H1 (cell line): Measurements from ENCODE around the gene MBNL2. TPM values are rescaled to one million over a fixed set of nuclear protein-coding genes. Genes with fewer than 3 reads are reported as not detected.

Experiments
- CTCF ChIA-PET: fragments of 300-600 bp; sonication (Branson Sonifier 250); formaldehyde crosslinking; loops from one replicate; lab custom pipeline; 2021; ENCODE audit not compliant: partially characterized antibody; lab: Charles Lee
- POLR2A ChIA-PET: fragments of 300-600 bp; sonication (Branson Sonifier 250); formaldehyde crosslinking; loops from one replicate; lab custom pipeline; 2021; ENCODE audit warnings: inconsistent platforms; ENCODE audit not compliant: partially characterized antibody; lab: Charles Lee
- DNase-seq, 2 experiments: peaks; one replicate each; pipeline versions ENCODE4 v3.0.0 to v3.0.0-alpha.2; 2010 to 2022; ENCODE audit warnings: low spot score in 2 of 2, low read depth in 1 of 2, mixed read lengths in 1 of 2
- FAIRE-seq: peaks from 2 replicates; lab custom pipeline; 2011; peaks lifted over from hg19 to GRCh38; lab: Jason Lieb, UNC
- H2AFZ ChIP-seq: 2 replicates; pipeline ENCODE4 v1.8.1; 2012; ENCODE audit warnings: low read length, inconsistent platforms
- H2AK5ac ChIP-seq: 2 replicates; pipeline ENCODE4 v1.6.1; 2013; ENCODE audit warnings: low read depth, low read length
- H2BK120ac ChIP-seq: replicated peaks from 2 replicates; pipeline ENCODE3; 2013; ENCODE audit warnings: low read depth, low read length, inconsistent platforms
- H2BK12ac ChIP-seq: 2 replicates; pipeline ENCODE4 v1.6.1; 2013; ENCODE audit warnings: low read depth, low read length
- H2BK15ac ChIP-seq: 2 replicates; pipeline ENCODE4 v1.6.1; 2013; ENCODE audit warnings: low read length
- H2BK20ac ChIP-seq: 2 replicates; pipeline ENCODE4 v1.6.1; 2013; ENCODE audit warnings: low read length
- H2BK5ac ChIP-seq: 2 replicates; pipeline ENCODE4 v1.6.1; 2013; ENCODE audit warnings: low read depth, low read length
- H3K14ac ChIP-seq: 2 replicates; pipeline ENCODE4 v1.6.1; 2013; ENCODE audit warnings: inconsistent platforms; ENCODE audit not compliant: insufficient read length
- H3K18ac ChIP-seq: 2 replicates; pipeline ENCODE4 v1.6.1; 2013; ENCODE audit warnings: low read length; ENCODE audit errors: extremely low read depth
- H3K23ac ChIP-seq: 2 replicates; pipeline ENCODE4 v1.6.1; 2013; ENCODE audit warnings: inconsistent platforms; ENCODE audit not compliant: insufficient read length
- H3K23me2 ChIP-seq: 2 replicates; pipeline ENCODE4 v1.6.1; 2013; ENCODE audit warnings: low read depth, low read length
- H3K27ac ChIP-seq: 2 replicates; pipeline ENCODE4 v1.6.1; 2011; ENCODE audit warnings: low read depth, low read length, inconsistent platforms
- H3K27me3 ChIP-seq, 4 experiments: replicated peaks in 1 of 4; 1 replicate in 1 of 4; 2 replicates in 3 of 4; pipeline versions ENCODE4 v1.6.1 to v1.8.1; 2011 to 2013; ENCODE audit warnings: low read length in 3 of 4, mild to moderate bottlenecking in 3 of 4, inconsistent platforms in 2 of 4, mixed read lengths in 2 of 4, moderate library complexity in 1 of 4; ENCODE audit not compliant: control insufficient read depth in 3 of 4, insufficient read depth in 3 of 4; ENCODE audit errors: extremely low read depth in 1 of 4
- H3K36me3 ChIP-seq, 4 experiments: 2 replicates each; pipeline versions ENCODE4 v1.6.1 to v1.8.1; 2011 to 2013; ENCODE audit warnings: mild to moderate bottlenecking in 4 of 4, low read length in 3 of 4, moderate library complexity in 2 of 4, control low read depth in 1 of 4, inconsistent platforms in 1 of 4; ENCODE audit not compliant: insufficient read depth in 4 of 4, control insufficient read depth in 2 of 4
- H3K4ac ChIP-seq: replicated peaks from 2 replicates; pipeline ENCODE3; 2013; ENCODE audit warnings: low read length, low read depth, mixed read lengths, inconsistent platforms; ENCODE audit not compliant: insufficient read length
- H3K4me1 ChIP-seq, 4 experiments: replicated peaks in 1 of 4; 1 replicate in 1 of 4; 2 replicates in 3 of 4; pipeline versions ENCODE4 v1.6.1 to v1.8.1; 2011 to 2013; ENCODE audit warnings: low read length in 3 of 4, inconsistent platforms in 2 of 4, mixed read lengths in 1 of 4; ENCODE audit not compliant: insufficient read depth in 4 of 4, control insufficient read depth in 3 of 4
- H3K4me2 ChIP-seq, 2 experiments: 2 replicates each; pipeline versions ENCODE4 v1.6.1 to v1.8.1; 2011 to 2013; ENCODE audit warnings: low read depth in 2 of 2, low read length in 2 of 2, control low read depth in 1 of 2, inconsistent platforms in 1 of 2, mild to moderate bottlenecking in 1 of 2; ENCODE audit not compliant: insufficient read depth in 1 of 2
- H3K4me3 ChIP-seq, 4 experiments: fragments of 200-600, 300-600 bp in 1 of 4; sonication (generic), shearing (Covaris generic), sonication (Bioruptor Twin) in 1 of 4; 2 replicates each; pipeline versions ENCODE4 v1.5.1 to v1.8.1; 2011 to 2016; ENCODE audit warnings: low read length in 4 of 4, low read depth in 3 of 4, control low read depth in 2 of 4, inconsistent platforms in 2 of 4, mild to moderate bottlenecking in 2 of 4, mixed read lengths in 1 of 4, moderate library complexity in 1 of 4; ENCODE audit not compliant: insufficient read depth in 2 of 4; ENCODE audit errors: extremely low read depth in 1 of 4
- H3K56ac ChIP-seq: replicated peaks from 2 replicates; pipeline ENCODE3; 2013; ENCODE audit warnings: low read depth, mild to moderate bottlenecking, mixed read lengths, low read length, inconsistent platforms; ENCODE audit not compliant: insufficient read length
- H3K79me1 ChIP-seq: 2 replicates; pipeline ENCODE4 v1.6.1; 2013; ENCODE audit warnings: low read depth, low read length, control low read depth
- H3K79me2 ChIP-seq, 2 experiments: 2 replicates each; pipeline versions ENCODE4 v1.6.1 to v1.8.1; 2012 to 2013; ENCODE audit warnings: low read length in 2 of 2, mild to moderate bottlenecking in 2 of 2, inconsistent platforms in 1 of 2; ENCODE audit not compliant: insufficient read depth in 2 of 2, control insufficient read depth in 1 of 2
- H3K9ac ChIP-seq, 4 experiments: replicated peaks in 1 of 4; 1 replicate in 1 of 4; 2 replicates in 3 of 4; pipeline versions ENCODE4 v1.6.1 to v1.8.1; 2011 to 2013; ENCODE audit warnings: low read depth in 3 of 4, low read length in 3 of 4, control low read depth in 2 of 4, mild to moderate bottlenecking in 2 of 4, moderate library complexity in 2 of 4, inconsistent platforms in 1 of 4; ENCODE audit errors: extremely low read depth in 1 of 4
- H3K9me3 ChIP-seq, 2 experiments: 2 replicates each; pipeline versions ENCODE4 v1.6.1 to v1.8.1; 2012 to 2013; ENCODE audit warnings: mild to moderate bottlenecking in 2 of 2, moderate library complexity in 2 of 2, control low read depth in 1 of 2, inconsistent platforms in 1 of 2, low read depth in 1 of 2, low read length in 1 of 2, mixed read lengths in 1 of 2; ENCODE audit not compliant: insufficient read depth in 2 of 2
- H4K20me1 ChIP-seq, 2 experiments: replicated peaks in 1 of 2; 2 replicates each; pipeline versions ENCODE3 to v1.8.1; 2011 to 2013; ENCODE audit warnings: inconsistent platforms in 2 of 2, low read length in 2 of 2, mild to moderate bottlenecking in 1 of 2; ENCODE audit not compliant: insufficient read depth in 2 of 2, control insufficient read depth in 1 of 2
- H4K5ac ChIP-seq: 2 replicates; pipeline ENCODE4 v1.6.1; 2013; ENCODE audit warnings: low read length, low read depth, mixed read lengths, inconsistent platforms; ENCODE audit not compliant: insufficient read length
- H4K8ac ChIP-seq: 2 replicates; pipeline ENCODE4 v1.8.0; 2013; ENCODE audit warnings: mild to moderate bottlenecking, moderate library complexity, low read length, inconsistent platforms; ENCODE audit not compliant: insufficient read depth; ENCODE audit errors: extremely low read depth
- H4K91ac ChIP-seq: replicated peaks from 2 replicates; pipeline ENCODE3; 2013; ENCODE audit warnings: low read length, mixed read lengths, inconsistent platforms; ENCODE audit not compliant: insufficient read length
- BACH1 ChIP-seq: IDR thresholded peaks from 2 replicates; pipeline ENCODE4 v1.6.1; 2012; ENCODE audit warnings: low read length, improper control_type of control experiment
- POLR2AphosphoS5 ChIP-seq: IDR thresholded peaks from 2 replicates; pipeline ENCODE4 v1.6.1; 2011; ENCODE audit warnings: low read depth, low read length
- SIRT6 ChIP-seq: IDR thresholded peaks from one replicate; pipeline ENCODE4 v1.7.1; 2012; ENCODE audit warnings: low read length, inconsistent platforms
- SP2 ChIP-seq: IDR thresholded peaks from 2 replicates; pipeline ENCODE4 v1.6.1; 2012; ENCODE audit warnings: mild to moderate bottlenecking, low read length, inconsistent platforms
- WGBS, 2 experiments: shearing (Covaris generic) in 1 of 2; methylation state at CpG; one replicate each; pipeline versions ENCODE4 v1.1.6 to v1.1.7; 2013 to 2015; ENCODE audit warnings: low lambda C conversion rate in 2 of 2, mixed read lengths in 2 of 2, inconsistent platforms in 1 of 2, low coverage in 1 of 2, missing lambda C conversion rate in 1 of 2; ENCODE audit not compliant: insufficient replicate concordance in 2 of 2, insufficient coverage in 1 of 2, insufficient read length in 1 of 2; ENCODE audit errors: extremely low coverage in 1 of 2, missing lambda C conversion rate in 1 of 2; 5-methylcytosine and 5-hydroxymethylcytosine counted together
- polyA plus RNA-seq, 7 experiments: library from polyadenylated mRNA; depleted of rRNA in 3 of 7; stranded (reverse) in 5 of 7; unstranded in 2 of 7; fragments of >200 nt in 5 of 7; fragments of 200-250 nt in 2 of 7; gene quantifications; 1 replicate in 5 of 7; 2 replicates in 1 of 7; 4 replicates in 1 of 7; pipeline versions ENCODE4 v1.2.1 to v1.2.3, GENCODE V29; 2011 to 2013; ENCODE audit warnings: missing spikeins in 2 of 7, mixed read lengths in 2 of 7
- total RNA-seq: library from RNA; stranded (reverse); fragmentation: NEBNext Ultra II Directional; extraction: Animal tissue kit (Norgen Biotek cat#: 25700); gene quantifications from 2 replicates; pipeline ENCODE4 v1.2.1, GENCODE V29; 2021

The MBNL2 gene
- total and polyA plus RNA-seq, 2 of the 8 experiments (the other 6 are each of a cell fraction or from before 2014, with no cell fraction given): 1.0 to 2.6 TPM

GRCh38 chr13:97437729-97438128, 215.6 kb downstream of the MBNL2 start:
- Histone ChIP-seq H3K56ac (no peak overlapping the region), H3K9ac (no peak overlapping the region), H3K27ac (no peak overlapping the region), H3K4me2 (no peak overlapping the region), H2BK5ac (no peak overlapping the region), H4K91ac (no peak overlapping the region), H2AFZ (no peak overlapping the region), H3K27me3 (no peaks in the 10 kb centered on the region), H4K8ac (no peak overlapping the region), H4K5ac (no peak overlapping the region), H4K20me1 (peaks cover 0 to 3% of the 10 kb centered on the region in 2 experiments), H2BK20ac (no peak overlapping the region), H3K18ac (no peak overlapping the region), H3K79me2 (peaks cover 3 to 59% of the 10 kb centered on the region in 2 experiments; a peak in 3 of 4 replicates), H3K36me3 (peaks cover 0 to 7% (median 0%) of the 10 kb centered on the region in 4 experiments; a peak in 2 of 8 replicates), H3K9me3 (no peaks in the 10 kb centered on the region), H2BK120ac (no peak overlapping the region), H3K23me2 (peaks cover 6% of the 10 kb centered on the region; the same call in 1 of the 2 replicates), H3K14ac (no peak overlapping the region), H3K79me1 (peaks cover 3% of the 10 kb centered on the region; the same call in 1 of the 2 replicates), H3K4me3 (no peak overlapping the region), H3K4me1 (peaks cover 0 to 3% (median 1%) of the 10 kb centered on the region in 4 experiments; a peak in 2 of 7 replicates), H2BK12ac (no peak overlapping the region), H2BK15ac (no peak overlapping the region), H3K23ac (no peak overlapping the region), H2AK5ac (no peak overlapping the region), H3K4ac (no peak overlapping the region)
- POLR2A ChIA-PET: interaction anchor here (1.2 kb wide), 1 partner anchor 10 kb away, joined by 6 read pairs; no protein-coding TSS in a partner anchor
- DNase-seq: no peak
- CTCF ChIA-PET: interaction anchor here (0.6 to 1.2 kb wide), 2 partner anchors 52 to 122 kb away, joined by 3 read pairs; no protein-coding TSS in a partner anchor
- FAIRE-seq: no peak
- WGBS, 2 experiments: 91% methylated on average over 2 of the region's 2 CpGs; no CpG with 5 or more reads in 1 of the 2 experiments
- TF ChIP-seq SIRT6 (no peak), POLR2AphosphoS5 (no peak), BACH1 (no peak), SP2 (no peak)
